H1 (cell line): ENCODE data around the gene TCF4. TPM values are rescaled to one million over a fixed set of nuclear protein-coding genes. Genes with fewer than 3 reads are reported as not detected.

ENCODE experiments used
- CTCF ChIA-PET: fragments of 300-600 bp; sonication (Branson Sonifier 250); formaldehyde crosslinking; loops from one replicate; lab custom pipeline; 2021; ENCODE audit not compliant: partially characterized antibody; lab: Charles Lee
- POLR2A ChIA-PET: fragments of 300-600 bp; sonication (Branson Sonifier 250); formaldehyde crosslinking; loops from one replicate; lab custom pipeline; 2021; ENCODE audit warnings: inconsistent platforms; ENCODE audit not compliant: partially characterized antibody; lab: Charles Lee
- DNase-seq, 2 experiments: peaks; one replicate each; pipeline versions ENCODE4 v3.0.0 to v3.0.0-alpha.2; 2010 to 2022; ENCODE audit warnings: low spot score in 2 of 2, low read depth in 1 of 2, mixed read lengths in 1 of 2
- FAIRE-seq: peaks from 2 replicates; lab custom pipeline; 2011; peaks lifted over from hg19 to GRCh38; lab: Jason Lieb, UNC
- H2AFZ ChIP-seq: 2 replicates; pipeline ENCODE4 v1.8.1; 2012; ENCODE audit warnings: low read length, inconsistent platforms
- H2AK5ac ChIP-seq: 2 replicates; pipeline ENCODE4 v1.6.1; 2013; ENCODE audit warnings: low read depth, low read length
- H2BK120ac ChIP-seq: replicated peaks from 2 replicates; pipeline ENCODE3; 2013; ENCODE audit warnings: low read depth, low read length, inconsistent platforms
- H2BK12ac ChIP-seq: 2 replicates; pipeline ENCODE4 v1.6.1; 2013; ENCODE audit warnings: low read depth, low read length
- H2BK15ac ChIP-seq: 2 replicates; pipeline ENCODE4 v1.6.1; 2013; ENCODE audit warnings: low read length
- H2BK20ac ChIP-seq: 2 replicates; pipeline ENCODE4 v1.6.1; 2013; ENCODE audit warnings: low read length
- H2BK5ac ChIP-seq: 2 replicates; pipeline ENCODE4 v1.6.1; 2013; ENCODE audit warnings: low read depth, low read length
- H3K14ac ChIP-seq: 2 replicates; pipeline ENCODE4 v1.6.1; 2013; ENCODE audit warnings: inconsistent platforms; ENCODE audit not compliant: insufficient read length
- H3K18ac ChIP-seq: 2 replicates; pipeline ENCODE4 v1.6.1; 2013; ENCODE audit warnings: low read length; ENCODE audit errors: extremely low read depth
- H3K23ac ChIP-seq: 2 replicates; pipeline ENCODE4 v1.6.1; 2013; ENCODE audit warnings: inconsistent platforms; ENCODE audit not compliant: insufficient read length
- H3K23me2 ChIP-seq: 2 replicates; pipeline ENCODE4 v1.6.1; 2013; ENCODE audit warnings: low read depth, low read length
- H3K27ac ChIP-seq: 2 replicates; pipeline ENCODE4 v1.6.1; 2011; ENCODE audit warnings: low read depth, low read length, inconsistent platforms
- H3K27me3 ChIP-seq, 4 experiments: replicated peaks in 1 of 4; 1 replicate in 1 of 4; 2 replicates in 3 of 4; pipeline versions ENCODE4 v1.6.1 to v1.8.1; 2011 to 2013; ENCODE audit warnings: low read length in 3 of 4, mild to moderate bottlenecking in 3 of 4, inconsistent platforms in 2 of 4, mixed read lengths in 2 of 4, moderate library complexity in 1 of 4; ENCODE audit not compliant: control insufficient read depth in 3 of 4, insufficient read depth in 3 of 4; ENCODE audit errors: extremely low read depth in 1 of 4
- H3K36me3 ChIP-seq, 4 experiments: 2 replicates each; pipeline versions ENCODE4 v1.6.1 to v1.8.1; 2011 to 2013; ENCODE audit warnings: mild to moderate bottlenecking in 4 of 4, low read length in 3 of 4, moderate library complexity in 2 of 4, control low read depth in 1 of 4, inconsistent platforms in 1 of 4; ENCODE audit not compliant: insufficient read depth in 4 of 4, control insufficient read depth in 2 of 4
- H3K4ac ChIP-seq: replicated peaks from 2 replicates; pipeline ENCODE3; 2013; ENCODE audit warnings: low read length, low read depth, mixed read lengths, inconsistent platforms; ENCODE audit not compliant: insufficient read length
- H3K4me1 ChIP-seq, 4 experiments: replicated peaks in 1 of 4; 1 replicate in 1 of 4; 2 replicates in 3 of 4; pipeline versions ENCODE4 v1.6.1 to v1.8.1; 2011 to 2013; ENCODE audit warnings: low read length in 3 of 4, inconsistent platforms in 2 of 4, mixed read lengths in 1 of 4; ENCODE audit not compliant: insufficient read depth in 4 of 4, control insufficient read depth in 3 of 4
- H3K4me2 ChIP-seq, 2 experiments: 2 replicates each; pipeline versions ENCODE4 v1.6.1 to v1.8.1; 2011 to 2013; ENCODE audit warnings: low read depth in 2 of 2, low read length in 2 of 2, control low read depth in 1 of 2, inconsistent platforms in 1 of 2, mild to moderate bottlenecking in 1 of 2; ENCODE audit not compliant: insufficient read depth in 1 of 2
- H3K4me3 ChIP-seq, 4 experiments: fragments of 200-600, 300-600 bp in 1 of 4; sonication (generic), shearing (Covaris generic), sonication (Bioruptor Twin) in 1 of 4; 2 replicates each; pipeline versions ENCODE4 v1.5.1 to v1.8.1; 2011 to 2016; ENCODE audit warnings: low read length in 4 of 4, low read depth in 3 of 4, control low read depth in 2 of 4, inconsistent platforms in 2 of 4, mild to moderate bottlenecking in 2 of 4, mixed read lengths in 1 of 4, moderate library complexity in 1 of 4; ENCODE audit not compliant: insufficient read depth in 2 of 4; ENCODE audit errors: extremely low read depth in 1 of 4
- H3K56ac ChIP-seq: replicated peaks from 2 replicates; pipeline ENCODE3; 2013; ENCODE audit warnings: low read depth, mild to moderate bottlenecking, mixed read lengths, low read length, inconsistent platforms; ENCODE audit not compliant: insufficient read length
- H3K79me1 ChIP-seq: 2 replicates; pipeline ENCODE4 v1.6.1; 2013; ENCODE audit warnings: low read depth, low read length, control low read depth
- H3K79me2 ChIP-seq, 2 experiments: 2 replicates each; pipeline versions ENCODE4 v1.6.1 to v1.8.1; 2012 to 2013; ENCODE audit warnings: low read length in 2 of 2, mild to moderate bottlenecking in 2 of 2, inconsistent platforms in 1 of 2; ENCODE audit not compliant: insufficient read depth in 2 of 2, control insufficient read depth in 1 of 2
- H3K9ac ChIP-seq, 4 experiments: replicated peaks in 1 of 4; 1 replicate in 1 of 4; 2 replicates in 3 of 4; pipeline versions ENCODE4 v1.6.1 to v1.8.1; 2011 to 2013; ENCODE audit warnings: low read depth in 3 of 4, low read length in 3 of 4, control low read depth in 2 of 4, mild to moderate bottlenecking in 2 of 4, moderate library complexity in 2 of 4, inconsistent platforms in 1 of 4; ENCODE audit errors: extremely low read depth in 1 of 4
- H3K9me3 ChIP-seq, 2 experiments: 2 replicates each; pipeline versions ENCODE4 v1.6.1 to v1.8.1; 2012 to 2013; ENCODE audit warnings: mild to moderate bottlenecking in 2 of 2, moderate library complexity in 2 of 2, control low read depth in 1 of 2, inconsistent platforms in 1 of 2, low read depth in 1 of 2, low read length in 1 of 2, mixed read lengths in 1 of 2; ENCODE audit not compliant: insufficient read depth in 2 of 2
- H4K20me1 ChIP-seq, 2 experiments: replicated peaks in 1 of 2; 2 replicates each; pipeline versions ENCODE3 to v1.8.1; 2011 to 2013; ENCODE audit warnings: inconsistent platforms in 2 of 2, low read length in 2 of 2, mild to moderate bottlenecking in 1 of 2; ENCODE audit not compliant: insufficient read depth in 2 of 2, control insufficient read depth in 1 of 2
- H4K5ac ChIP-seq: 2 replicates; pipeline ENCODE4 v1.6.1; 2013; ENCODE audit warnings: low read length, low read depth, mixed read lengths, inconsistent platforms; ENCODE audit not compliant: insufficient read length
- H4K8ac ChIP-seq: 2 replicates; pipeline ENCODE4 v1.8.0; 2013; ENCODE audit warnings: mild to moderate bottlenecking, moderate library complexity, low read length, inconsistent platforms; ENCODE audit not compliant: insufficient read depth; ENCODE audit errors: extremely low read depth
- H4K91ac ChIP-seq: replicated peaks from 2 replicates; pipeline ENCODE3; 2013; ENCODE audit warnings: low read length, mixed read lengths, inconsistent platforms; ENCODE audit not compliant: insufficient read length
- CTBP2 ChIP-seq: IDR thresholded peaks from 2 replicates; pipeline ENCODE4 v1.7.0; 2011; ENCODE audit warnings: borderline replicate concordance, mild to moderate bottlenecking, moderate library complexity, mixed read lengths, low read length; ENCODE audit not compliant: insufficient read depth, insufficient read length
- FOSL1 ChIP-seq: IDR thresholded peaks from 2 replicates; pipeline ENCODE4 v1.6.1; 2011; ENCODE audit warnings: mild to moderate bottlenecking, low read depth, low read length, moderate library complexity; ENCODE audit not compliant: insufficient read depth
- KDM5A ChIP-seq: fragments of 200-600 bp; IDR thresholded peaks from 2 replicates; pipeline ENCODE4 v1.7.1; 2012; ENCODE audit warnings: mild to moderate bottlenecking, low read length, inconsistent platforms, mixed read lengths
- POLR2AphosphoS5 ChIP-seq: IDR thresholded peaks from 2 replicates; pipeline ENCODE4 v1.6.1; 2011; ENCODE audit warnings: low read depth, low read length
- SRF ChIP-seq: IDR thresholded peaks from 2 replicates; pipeline ENCODE4 v1.6.1; 2011; ENCODE audit warnings: mild to moderate bottlenecking, low read depth, low read length, moderate library complexity
- SUZ12 ChIP-seq: fragments of 200-600 bp; sonication (generic); IDR thresholded peaks from 2 replicates; pipeline ENCODE4 v1.6.1; 2012; ENCODE audit warnings: mild to moderate bottlenecking, inconsistent platforms, low read length, moderate library complexity, mixed read lengths
- TEAD4 ChIP-seq: IDR thresholded peaks from 2 replicates; pipeline ENCODE4 v1.6.1; 2012; ENCODE audit warnings: low read depth, low read length, inconsistent platforms, mixed read lengths
- ZNF274 ChIP-seq: IDR thresholded peaks from 2 replicates; pipeline ENCODE4 v1.7.0; 2012; ENCODE audit warnings: low read length, borderline replicate concordance; ENCODE audit errors: extremely low read depth
- WGBS, 2 experiments: shearing (Covaris generic) in 1 of 2; methylation state at CpG; one replicate each; pipeline versions ENCODE4 v1.1.6 to v1.1.7; 2013 to 2015; ENCODE audit warnings: low lambda C conversion rate in 2 of 2, mixed read lengths in 2 of 2, inconsistent platforms in 1 of 2, low coverage in 1 of 2, missing lambda C conversion rate in 1 of 2; ENCODE audit not compliant: insufficient replicate concordance in 2 of 2, insufficient coverage in 1 of 2, insufficient read length in 1 of 2; ENCODE audit errors: extremely low coverage in 1 of 2, missing lambda C conversion rate in 1 of 2; 5-methylcytosine and 5-hydroxymethylcytosine counted together
- polyA plus RNA-seq, 7 experiments: library from polyadenylated mRNA; depleted of rRNA in 3 of 7; stranded (reverse) in 5 of 7; unstranded in 2 of 7; fragments of >200 nt in 5 of 7; fragments of 200-250 nt in 2 of 7; gene quantifications; 1 replicate in 5 of 7; 2 replicates in 1 of 7; 4 replicates in 1 of 7; pipeline versions ENCODE4 v1.2.1 to v1.2.3, GENCODE V29; 2011 to 2013; ENCODE audit warnings: missing spikeins in 2 of 7, mixed read lengths in 2 of 7
- total RNA-seq: library from RNA; stranded (reverse); fragmentation: NEBNext Ultra II Directional; extraction: Animal tissue kit (Norgen Biotek cat#: 25700); gene quantifications from 2 replicates; pipeline ENCODE4 v1.2.1, GENCODE V29; 2021
- TF ChIP-seq, protein P1 (sequence below): IDR thresholded peaks from 2 replicates; pipeline ENCODE4 v1.6.1; 2011; ENCODE audit warnings: low read length, improper control_type of control experiment

Gene TCF4
- total and polyA plus RNA-seq, 2 of the 8 experiments (the other 6 are each of a cell fraction or from before 2014, with no cell fraction given) = 59.3 to 118 TPM

GRCh38 chr18:55605733-55606338 lies 17.8 kb upstream of the TCF4 start:
- Histone ChIP-seq H2BK20ac (no peak overlapping the region), H3K79me1 (no peaks in the 10 kb centered on the region), H3K27me3 (no peaks in the 10 kb centered on the region), H4K5ac (no peak overlapping the region), H4K8ac (no peak overlapping the region), H2BK15ac (no peak overlapping the region), H2AK5ac (no peak overlapping the region), H3K4me3 (no peak overlapping the region), H2BK120ac (no peak overlapping the region), H3K79me2 (no peaks in the 10 kb centered on the region), H2AFZ (no peak overlapping the region), H3K9ac (no peak overlapping the region), H4K20me1 (no peaks in the 10 kb centered on the region), H3K23me2 (no peaks in the 10 kb centered on the region), H2BK5ac (no peak overlapping the region), H3K18ac (no peak overlapping the region), H3K9me3 (no peaks in the 10 kb centered on the region), H3K27ac (no peak overlapping the region), H3K23ac (no peak overlapping the region), H3K4me2 (no peak overlapping the region), H3K36me3 (no peaks in the 10 kb centered on the region), H3K4me1 (no peaks in the 10 kb centered on the region), H2BK12ac (no peak overlapping the region), H3K4ac (no peak overlapping the region), H3K14ac (no peak overlapping the region), H4K91ac (no peak overlapping the region), H3K56ac (no peak overlapping the region)
- ChIA-PET CTCF (no interaction called here), POLR2A (interaction anchor here (1.5 kb wide), 1 partner anchor 15 kb away, joined by 3 read pairs; no protein-coding TSS in a partner anchor)
- DNase-seq (no peak), FAIRE-seq (no peak)
- 89% methylated on average over 7 of the region's 7 CpGs; no CpG with 5 or more reads in 1 of the 2 experiments for WGBS, 2 experiments
- TF ChIP-seq, protein P1, sequence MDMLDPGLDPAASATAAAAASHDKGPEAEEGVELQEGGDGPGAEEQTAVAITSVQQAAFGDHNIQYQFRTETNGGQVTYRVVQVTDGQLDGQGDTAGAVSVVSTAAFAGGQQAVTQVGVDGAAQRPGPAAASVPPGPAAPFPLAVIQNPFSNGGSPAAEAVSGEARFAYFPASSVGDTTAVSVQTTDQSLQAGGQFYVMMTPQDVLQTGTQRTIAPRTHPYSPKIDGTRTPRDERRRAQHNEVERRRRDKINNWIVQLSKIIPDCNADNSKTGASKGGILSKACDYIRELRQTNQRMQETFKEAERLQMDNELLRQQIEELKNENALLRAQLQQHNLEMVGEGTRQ = no peak
- TF ChIP-seq SRF = no peak
- no peak for TF ChIP-seq SUZ12
- TF ChIP-seq KDM5A = no peak
- TF ChIP-seq POLR2AphosphoS5 = no peak
- no peak for TF ChIP-seq FOSL1
- TF ChIP-seq TEAD4 = no peak
- no peak for TF ChIP-seq ZNF274
- no peak for TF ChIP-seq CTBP2
